Vagina (tissue), 2 donors: ENCODE data around the gene REX1BD. TPM values are rescaled to one million over a fixed set of nuclear protein-coding genes. Genes with fewer than 3 reads are reported as not detected.

Experiments
- DNase-seq, 2 donors: peaks; one replicate each; pipeline ENCODE4 v3.0.0-alpha.2; 2017; ENCODE audit errors: extremely low spot score in 2 of 2
- H3K27ac ChIP-seq: fragments of 200-600 bp; sonication (generic); one replicate; pipeline ENCODE4 v1.5.1; 2019
- H3K27me3 ChIP-seq: fragments of 200-600 bp; sonication (generic); one replicate; pipeline ENCODE4 v1.5.1; 2019
- H3K36me3 ChIP-seq, 2 donors: fragments of 200-600 bp; sonication (generic); one replicate each; pipeline ENCODE4 v1.5.1; 2017 to 2019
- H3K4me1 ChIP-seq: fragments of 200-600 bp; sonication (generic); one replicate; pipeline ENCODE4 v1.5.1; 2019
- H3K4me3 ChIP-seq, 2 donors: fragments of 200-600 bp; sonication (generic); 1 replicate in 1 of 2; 2 replicates in 1 of 2; pipeline ENCODE4 v1.5.1; 2016 to 2019
- H3K9me3 ChIP-seq: fragments of 200-600 bp; sonication (generic); one replicate; pipeline ENCODE4 v1.5.1; 2019
- POLR2A ChIP-seq, 2 donors: fragments of 450-650 bp; IDR thresholded peaks; one replicate each; pipeline ENCODE4 v1.6.1; 2017; ENCODE audit warnings: antibody characterized with exemption in 2 of 2, mild to moderate bottlenecking in 2 of 2, moderate library complexity in 2 of 2
- POLR2AphosphoS5 ChIP-seq, 2 donors: sonication (generic); formaldehyde crosslinking; IDR thresholded peaks; one replicate each; pipeline ENCODE4 v1.9.0; 2017; ENCODE audit warnings: antibody characterized with exemption in 2 of 2, mild to moderate bottlenecking in 2 of 2, low read depth in 1 of 2; ENCODE audit not compliant: insufficient read depth in 1 of 2
- intact Hi-C: fragments of 100-400 bp; cut with DNase I; formaldehyde crosslinking; loops from one replicate; pipeline ENCODE4 v1.15.1; 2023
- total RNA-seq: library from RNA; depleted of rRNA; stranded (reverse); fragments of >200 nt; gene quantifications from one replicate; pipeline ENCODE4 v1.2.3, GENCODE V29; 2016
- TF ChIP-seq, protein P1 (sequence below), 3 experiments: fragments of 450-650 bp in 2 of 3; fragments of 200-600 bp in 1 of 3; sonication (generic) in 1 of 3; IDR thresholded peaks; one replicate each; pipeline ENCODE4 v1.5.1; 2017 to 2019; ENCODE audit warnings: antibody characterized with exemption in 3 of 3, mild to moderate bottlenecking in 2 of 3, moderate library complexity in 2 of 3

REX1BD gene
- total RNA-seq, 1 donor from 2014 or later, result 124 TPM

DNA sequence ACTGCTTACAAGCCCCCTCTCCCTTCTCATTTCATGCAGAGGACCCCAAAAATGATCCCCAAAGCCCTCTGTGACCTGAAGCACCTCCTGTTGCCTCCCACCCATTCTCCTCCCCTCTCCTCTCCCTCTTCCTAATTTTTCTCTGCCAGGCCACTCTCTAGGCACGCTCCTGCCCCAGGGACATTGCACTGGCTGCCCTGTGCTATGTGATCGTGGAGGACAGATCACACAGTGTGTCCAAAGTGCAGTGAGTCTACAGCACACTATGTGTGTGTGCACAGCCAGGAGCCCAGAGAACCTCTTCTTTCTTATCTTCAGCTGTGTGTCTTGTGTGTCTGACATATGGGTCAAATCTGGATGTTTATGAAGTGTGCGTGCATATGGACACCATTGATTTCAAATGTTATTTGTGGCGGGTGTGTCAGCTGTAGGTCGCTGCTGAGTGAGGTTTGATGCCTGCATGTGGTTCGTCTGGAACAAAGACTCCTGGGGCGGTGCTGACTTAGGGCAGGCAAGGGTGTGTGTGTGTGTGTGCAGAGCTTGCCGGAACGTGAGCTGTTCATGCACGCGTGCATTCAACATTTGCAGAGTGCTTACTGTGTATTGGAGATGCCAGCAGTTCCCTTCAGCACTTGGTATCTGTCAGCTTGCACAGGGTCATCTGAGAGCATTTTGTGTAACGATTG is 46.2 kb downstream of the REX1BD start:
- Histone ChIP-seq H3K4me3 (no peak overlapping the region), H3K4me1 (peaks cover 32% of the 10 kb centered on the region), H3K36me3 (no peaks in the 10 kb centered on the region), H3K27ac (no peak overlapping the region), H3K27me3 (no peaks in the 10 kb centered on the region), H3K9me3 (no peaks in the 10 kb centered on the region)
- intact Hi-C loops, result no loop called here
- no peak for DNase-seq
- TF ChIP-seq POLR2A (IDR thresholded peaks at IDR 0.05) (no peak), POLR2AphosphoS5 (IDR thresholded peaks at IDR 0.05; ENCODE audit: insufficient read depth in 1 of 2, low read depth in 1 of 2) (no peak)
- TF ChIP-seq, protein P1, sequence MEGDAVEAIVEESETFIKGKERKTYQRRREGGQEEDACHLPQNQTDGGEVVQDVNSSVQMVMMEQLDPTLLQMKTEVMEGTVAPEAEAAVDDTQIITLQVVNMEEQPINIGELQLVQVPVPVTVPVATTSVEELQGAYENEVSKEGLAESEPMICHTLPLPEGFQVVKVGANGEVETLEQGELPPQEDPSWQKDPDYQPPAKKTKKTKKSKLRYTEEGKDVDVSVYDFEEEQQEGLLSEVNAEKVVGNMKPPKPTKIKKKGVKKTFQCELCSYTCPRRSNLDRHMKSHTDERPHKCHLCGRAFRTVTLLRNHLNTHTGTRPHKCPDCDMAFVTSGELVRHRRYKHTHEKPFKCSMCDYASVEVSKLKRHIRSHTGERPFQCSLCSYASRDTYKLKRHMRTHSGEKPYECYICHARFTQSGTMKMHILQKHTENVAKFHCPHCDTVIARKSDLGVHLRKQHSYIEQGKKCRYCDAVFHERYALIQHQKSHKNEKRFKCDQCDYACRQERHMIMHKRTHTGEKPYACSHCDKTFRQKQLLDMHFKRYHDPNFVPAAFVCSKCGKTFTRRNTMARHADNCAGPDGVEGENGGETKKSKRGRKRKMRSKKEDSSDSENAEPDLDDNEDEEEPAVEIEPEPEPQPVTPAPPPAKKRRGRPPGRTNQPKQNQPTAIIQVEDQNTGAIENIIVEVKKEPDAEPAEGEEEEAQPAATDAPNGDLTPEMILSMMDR (IDR thresholded peaks at IDR 0.05), result no peak

DNA sequence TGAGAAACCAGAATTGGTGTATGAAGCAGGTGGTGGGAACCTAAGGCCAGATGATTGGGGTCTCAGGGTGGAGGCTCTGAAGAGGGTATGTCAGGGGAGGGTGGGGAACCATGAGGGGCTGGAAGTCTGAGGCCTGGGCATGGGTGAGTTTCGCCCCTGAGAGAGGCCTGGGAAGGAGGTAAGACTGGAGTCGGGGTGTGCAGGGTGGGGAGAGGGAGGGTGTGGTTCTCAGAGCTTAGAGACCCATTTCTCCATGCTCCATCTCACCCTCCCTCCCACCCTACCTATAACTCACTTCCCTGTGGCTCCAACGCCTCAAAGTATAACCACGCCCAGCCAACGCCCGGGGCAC is 47.2 kb downstream of the REX1BD start:
- TF ChIP-seq, protein P1 (IDR thresholded peaks at IDR 0.05), result no peak
- TF ChIP-seq POLR2A (IDR thresholded peaks at IDR 0.05) (no peak), POLR2AphosphoS5 (IDR thresholded peaks at IDR 0.05; ENCODE audit: insufficient read depth in 1 of 2, low read depth in 1 of 2) (no peak)
- no peaks in the 10 kb centered on the region for H3K27me3 ChIP-seq
- H3K4me3 ChIP-seq, result peak overlapping the region; percentile 52 to 86
- peaks cover 32% of the 10 kb centered on the region for H3K4me1 ChIP-seq
- peak overlapping the region; percentile 96 for H3K27ac ChIP-seq
- no peak for DNase-seq
- intact Hi-C loops, result no loop called here
- no peaks in the 10 kb centered on the region for H3K9me3 ChIP-seq
- H3K36me3 ChIP-seq, result no peaks in the 10 kb centered on the region

DNA sequence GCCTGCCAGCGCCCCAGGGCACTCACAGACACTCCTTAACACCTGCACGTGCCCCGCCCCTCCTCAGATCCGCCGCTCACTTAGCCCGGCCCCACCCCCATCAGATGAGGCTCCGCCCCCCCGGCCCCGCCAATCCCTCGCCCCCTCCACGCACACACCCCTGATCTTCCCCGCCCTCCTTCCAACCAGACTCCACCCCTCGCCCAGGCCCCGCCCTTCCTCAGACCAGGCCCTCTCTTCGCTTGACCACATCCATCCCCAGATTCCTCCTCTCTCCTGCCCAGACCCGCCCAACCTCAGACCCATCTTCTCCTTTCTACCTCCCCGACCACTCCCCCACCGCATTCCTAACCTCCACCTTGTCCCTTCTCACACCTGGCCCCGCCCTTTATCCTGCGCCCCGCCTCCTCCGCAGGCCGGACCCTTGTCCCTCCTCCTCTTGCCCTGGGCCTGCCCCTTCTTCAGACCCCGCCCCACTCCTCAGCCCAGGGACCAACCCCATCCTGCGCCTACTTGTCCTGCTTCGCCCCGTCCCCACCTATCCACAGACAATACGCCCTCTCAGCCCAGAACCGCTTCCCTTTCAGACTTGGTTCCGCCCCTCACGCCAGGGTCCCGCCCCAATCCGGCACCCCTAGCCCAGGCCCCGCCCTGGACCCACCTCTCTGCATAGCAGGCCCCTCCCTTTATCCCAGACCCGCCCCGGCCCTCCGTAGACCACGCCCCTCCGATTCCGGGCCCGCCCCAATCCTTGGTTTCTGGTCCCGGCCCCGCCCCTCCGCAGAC is 47.8 kb downstream of the REX1BD start:
- no peaks in the 10 kb centered on the region for H3K9me3 ChIP-seq
- H3K27me3 ChIP-seq, result no peaks in the 10 kb centered on the region
- TF ChIP-seq POLR2A (IDR thresholded peaks at IDR 0.05), result no peak
- TF ChIP-seq POLR2AphosphoS5 (IDR thresholded peaks at IDR 0.05; ENCODE audit: insufficient read depth in 1 of 2, low read depth in 1 of 2), result peak; percentile 17 to 45
- no peaks in the 10 kb centered on the region for H3K36me3 ChIP-seq
- peaks cover 32% of the 10 kb centered on the region for H3K4me1 ChIP-seq
- H3K4me3 ChIP-seq, result peak overlapping the region; percentile 67 to 86
- H3K27ac ChIP-seq, result peak overlapping the region; percentile 96
- no peak for DNase-seq
- intact Hi-C loops, result no loop called here

DNA sequence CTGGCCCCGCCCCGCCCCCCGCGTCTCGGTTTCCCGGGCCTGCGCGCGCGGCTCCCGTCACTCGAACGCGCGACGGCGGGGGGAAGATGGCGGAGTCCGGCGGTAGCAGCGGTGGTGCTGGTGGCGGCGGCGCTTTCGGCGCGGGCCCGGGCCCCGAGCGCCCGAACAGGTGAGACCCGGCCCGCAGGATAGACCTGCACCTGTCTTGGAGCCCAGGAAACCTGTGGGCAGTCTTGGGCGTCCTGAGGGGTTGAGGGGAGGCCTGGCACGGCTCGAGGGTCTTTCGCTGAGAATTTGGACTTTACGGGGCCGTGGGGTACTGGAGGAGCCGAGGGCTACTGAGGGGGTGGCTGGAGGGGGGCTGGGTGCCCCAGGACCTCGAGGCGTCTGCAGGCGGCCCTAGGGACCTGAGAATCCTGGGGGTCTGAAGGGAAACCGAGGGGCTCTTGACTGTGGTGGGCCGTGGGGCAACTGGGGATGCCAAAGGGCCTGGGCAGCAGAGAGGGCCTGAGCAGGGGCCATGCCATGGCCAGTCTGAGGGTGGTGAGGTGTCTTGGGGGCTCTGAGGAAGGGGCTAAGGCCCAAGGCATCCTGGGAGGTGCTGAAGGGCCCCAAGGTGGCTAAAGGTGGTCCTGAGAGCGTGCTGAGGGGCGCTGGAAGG is 48.5 kb downstream of the REX1BD start, which contains the start of gene KLHL26:
Gene KLHL26 (plus strand): TSS at position 60 of the 661 bp plus-strand sequence. CDS start 27 bp downstream, at position 87.
- intact Hi-C loops, result no loop called here
- no peaks in the 10 kb centered on the region for H3K36me3 ChIP-seq

More for the DNA sequence above, 48.5 kb downstream of the REX1BD start, which contains the start of gene KLHL26:
- TF ChIP-seq, protein P1 (IDR thresholded peaks at IDR 0.05), result no peak
- TF ChIP-seq POLR2AphosphoS5 (IDR thresholded peaks at IDR 0.05; ENCODE audit: insufficient read depth in 1 of 2, low read depth in 1 of 2) (peak in 1 of 2 donors; percentile 63), POLR2A (IDR thresholded peaks at IDR 0.05) (no peak)
- Histone ChIP-seq H3K27me3 (no peaks in the 10 kb centered on the region), H3K4me3 (peak within 1 kb of the TSS; percentile 67 to 86), H3K4me1 (peaks cover 32% of the 10 kb centered on the region), H3K9me3 (no peaks in the 10 kb centered on the region), H3K27ac (peak within 1 kb of the TSS; percentile 96)
- no peak for DNase-seq
